ENCODE data around the gene CDC23. TPM values are rescaled to one million over a fixed set of nuclear protein-coding genes. Genes with fewer than 3 reads are reported as not detected.

The CDC23 gene
- total and polyA plus RNA-seq, 2 of the 8 experiments (the other 6 are each of a cell fraction or from before 2014, with no cell fraction given), result 32.6 to 45.7 TPM

DNA sequence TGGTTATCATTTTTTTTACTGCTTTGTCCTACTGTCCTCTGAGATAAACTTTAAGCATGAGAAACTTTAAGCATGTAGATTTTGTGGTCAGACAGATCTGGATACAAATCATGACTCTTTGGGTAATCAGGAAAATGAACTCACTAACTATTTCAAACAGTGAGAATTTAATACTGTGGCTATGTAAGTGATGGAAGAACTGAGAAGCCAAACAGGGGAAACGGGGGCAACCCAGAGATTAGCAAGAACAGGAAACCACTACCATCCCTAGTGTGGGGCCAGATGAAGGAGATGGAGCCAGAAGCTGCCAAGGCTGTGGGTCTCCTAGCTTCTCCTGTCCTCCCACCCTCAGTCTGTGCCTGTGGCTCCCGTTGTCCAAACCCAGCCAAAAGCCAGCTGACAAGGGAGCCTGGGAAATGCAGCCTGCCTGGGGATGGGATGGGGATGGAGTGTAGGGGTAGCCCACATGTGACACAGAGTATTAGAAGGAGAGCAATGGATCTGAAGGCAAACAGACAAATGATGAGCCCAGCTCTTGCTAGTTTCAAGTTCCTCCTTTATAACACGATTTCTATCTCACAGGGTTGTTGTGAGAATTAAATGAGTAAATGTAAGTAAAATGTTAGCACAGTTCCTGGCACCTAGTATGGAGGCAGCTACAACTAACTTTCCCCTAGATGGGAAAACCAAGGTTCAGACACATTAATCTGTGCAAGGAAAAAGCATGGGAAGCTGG, 27.7 kb upstream of the CDC23 start (continued):
- TF ChIP-seq, protein P1, sequence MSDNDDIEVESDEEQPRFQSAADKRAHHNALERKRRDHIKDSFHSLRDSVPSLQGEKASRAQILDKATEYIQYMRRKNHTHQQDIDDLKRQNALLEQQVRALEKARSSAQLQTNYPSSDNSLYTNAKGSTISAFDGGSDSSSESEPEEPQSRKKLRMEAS (IDR thresholded peaks at IDR 0.05), result no peak
